K562 (cell line): ENCODE data around the gene ARHGAP26. TPM values are rescaled to one million over a fixed set of nuclear protein-coding genes. Genes with fewer than 3 reads are reported as not detected.

Experiments
- ATAC-seq: fragments of 200-7000 bp; cut with Tn5 transposase; 3 replicates; pipeline ENCODE4 v1.9.1; 2020; ENCODE audit warnings: moderate library complexity
- BruUV-seq: library from RNA; stranded (reverse); fragments of 400-500 nt; replicated peaks from 2 replicates; lab custom pipeline; 2021; lab: Mats Ljungman, UMichigan
- CTCF ChIA-PET: fragments of 300-600 bp; formaldehyde crosslinking; extraction: SDS; loops from one replicate; lab custom pipeline; 2021; ENCODE audit warnings: low intra/inter-chr PET ratio; lab: Yijun Ruan, JAX
- POLR2A ChIA-PET: fragments of 300-600, 350-650 bp; sonication (Branson Sonifier 250); formaldehyde crosslinking; extraction: SDS; loops from one replicate; lab custom pipeline; 2021; ENCODE audit warnings: antibody characterized with exemption, inconsistent platforms; lab: Yijun Ruan, JAX
- DNase-seq, 4 experiments: peaks; one replicate each; pipeline versions ENCODE4 v3.0.0 to v3.0.0-alpha.2; 2011 to 2018; ENCODE audit warnings: low spot score in 3 of 4, mixed read lengths in 3 of 4; ENCODE audit errors: extremely low read depth in 1 of 4
- FAIRE-seq: peaks from 2 replicates; lab custom pipeline; 2011; peaks lifted over from hg19 to GRCh38; lab: Jason Lieb, UNC
- H2AFZ ChIP-seq: 2 replicates; pipeline ENCODE4 v1.6.0; 2011; ENCODE audit warnings: low read depth, low read length, control low read depth, inconsistent platforms
- H3K27ac ChIP-seq: fragments of 200-600 bp; 3 replicates; pipeline ENCODE4 v1.8.0; 2011; ENCODE audit warnings: low read depth, mild to moderate bottlenecking, control low read depth, inconsistent platforms, low read length, moderate library complexity, mixed read lengths; ENCODE audit errors: extremely low read depth
- H3K27me3 ChIP-seq, 2 experiments: fragments of 300-600 bp in 1 of 2; 2 replicates in 1 of 2; 3 replicates in 1 of 2; pipeline versions ENCODE4 v1.6.0 to v1.8.0; 2011; ENCODE audit warnings: inconsistent platforms in 2 of 2, low read length in 2 of 2, mild to moderate bottlenecking in 1 of 2, mixed read lengths in 1 of 2, moderate library complexity in 1 of 2; ENCODE audit not compliant: control insufficient read depth in 2 of 2, insufficient read depth in 2 of 2
- H3K36me3 ChIP-seq: fragments of 300-600 bp; 3 replicates; pipeline ENCODE4 v1.8.0; 2011; ENCODE audit warnings: mild to moderate bottlenecking, low read length, inconsistent platforms; ENCODE audit not compliant: control insufficient read depth, insufficient read depth
- H3K4me1 ChIP-seq, 2 experiments: fragments of 200-600 bp in 1 of 2; replicated peaks in 1 of 2; 2 replicates in 1 of 2; 3 replicates in 1 of 2; pipeline versions ENCODE4 v1.5.1 to v1.8.0; 2011; ENCODE audit warnings: inconsistent platforms in 2 of 2, low read length in 2 of 2, mild to moderate bottlenecking in 1 of 2, mixed read lengths in 1 of 2, moderate library complexity in 1 of 2; ENCODE audit not compliant: control insufficient read depth in 2 of 2, insufficient read depth in 2 of 2
- H3K4me2 ChIP-seq: 2 replicates; pipeline ENCODE4 v1.6.1; 2011; ENCODE audit warnings: low read length, control low read depth, inconsistent platforms, mixed read lengths; ENCODE audit not compliant: insufficient read depth
- H3K4me3 ChIP-seq: fragments of 200-600 bp; sonication (generic), shearing (Covaris generic); 2 replicates; pipeline ENCODE4 v1.5.1; 2016; ENCODE audit warnings: control low read depth, inconsistent platforms
- H3K79me2 ChIP-seq: fragments of 200-600 bp; 3 replicates; pipeline ENCODE4 v1.8.0; 2011; ENCODE audit warnings: low read length, inconsistent platforms; ENCODE audit not compliant: control insufficient read depth, insufficient read depth
- H3K9ac ChIP-seq, 2 experiments: 2 replicates each; pipeline versions ENCODE4 v1.6.0 to v1.6.1; 2011; ENCODE audit warnings: low read depth in 2 of 2, low read length in 2 of 2, control low read depth in 1 of 2, inconsistent platforms in 1 of 2, mild to moderate bottlenecking in 1 of 2, mixed read lengths in 1 of 2; ENCODE audit not compliant: insufficient read depth in 1 of 2
- H3K9me1 ChIP-seq: one replicate; pipeline ENCODE4 v1.6.0; 2011; ENCODE audit warnings: inconsistent platforms, mild to moderate bottlenecking, low read length, moderate library complexity; ENCODE audit not compliant: control insufficient read depth, insufficient read depth
- H3K9me3 ChIP-seq: replicated peaks from 2 replicates; pipeline ENCODE4 v1.5.1; 2011; ENCODE audit warnings: low read depth, low read length, inconsistent platforms; ENCODE audit not compliant: control insufficient read depth, insufficient read depth
- H4K20me1 ChIP-seq: replicated peaks from 2 replicates; pipeline ENCODE4 v1.6.1; 2011; ENCODE audit warnings: low read length, inconsistent platforms, mixed read lengths; ENCODE audit not compliant: control insufficient read depth, insufficient read depth
- CEBPG ChIP-seq, 3 experiments: fragments of 200-800 bp in 1 of 3; sonication (Bioruptor generic) in 1 of 3; sonication (generic) in 1 of 3; formaldehyde crosslinking in 1 of 3; IDR thresholded peaks in 2 of 3; conservative IDR thresholded peaks in 1 of 3; 2 replicates each; pipeline versions ENCODE4 v1.6.1 to v1.8.0; 2016 to 2022; ENCODE audit warnings: missing compliant biosample characterization in 2 of 3, missing genetic modification characterization in 2 of 3, mild to moderate bottlenecking in 1 of 3, missing genetic modification reagents in 1 of 3
- NR4A1 ChIP-seq, 2 experiments: fragments of 250-450 bp in 1 of 2; fragments of 450-650 bp in 1 of 2; sonication (Bioruptor Pico) in 1 of 2; IDR thresholded peaks; 2 replicates each; pipeline versions ENCODE4 v1.4.0 to v1.6.1; 2016 to 2020; ENCODE audit warnings: mild to moderate bottlenecking in 2 of 2, missing compliant biosample characterization in 1 of 2, missing genetic modification characterization in 1 of 2, moderate library complexity in 1 of 2
- PHF8 ChIP-seq: fragments of 200-600 bp; sonication (generic); IDR thresholded peaks from 2 replicates; pipeline ENCODE4 v1.6.1; 2012; ENCODE audit warnings: mixed run types, mild to moderate bottlenecking, inconsistent platforms, low read length, moderate library complexity, borderline replicate concordance
- RB1 ChIP-seq: fragments of 450-650 bp; IDR thresholded peaks from 2 replicates; pipeline ENCODE4 v1.6.1; 2017; ENCODE audit warnings: low read depth, mild to moderate bottlenecking
- ZNF586 ChIP-seq: fragments of 450-650 bp; formaldehyde crosslinking; conservative IDR thresholded peaks from 2 replicates; pipeline ENCODE4 v1.4.0; 2020; ENCODE audit warnings: mild to moderate bottlenecking, moderate library complexity
- WGBS: fragments of 100-300 bp; shearing (Covaris generic); methylation state at CpG from one replicate; pipeline ENCODE4 v1.1.6; 2016; ENCODE audit warnings: low coverage, mixed read lengths; ENCODE audit not compliant: insufficient coverage; ENCODE audit errors: missing lambda C conversion rate; 5-methylcytosine and 5-hydroxymethylcytosine counted together
- in situ Hi-C: fragments of 300-500 bp; cut with MboI; formaldehyde crosslinking; loops from 4 replicates; pipeline ENCODE4 v1.15.0; 2018; ENCODE audit warnings: inconsistent platforms, mixed read lengths
- intact Hi-C: fragments of 100-400 bp; cut with micrococcal nuclease; formaldehyde crosslinking; loops from 2 replicates; pipeline ENCODE4 v1.14.2; 2022
- polyA plus RNA-seq, 8 experiments: library from polyadenylated mRNA; depleted of rRNA in 4 of 8; stranded (reverse) in 5 of 8; unstranded in 3 of 8; fragments of >200 nt; fragmentation: Nextera tagmentation in 2 of 8; fragmentation: Illumina TruSeq in 1 of 8; extraction: Ambion mirVana in 2 of 8; extraction: Trizol in 1 of 8; gene quantifications; 2 replicates each; pipeline versions ENCODE4 v1.2.1 to v1.2.3, GENCODE V29; 2011 to 2014; ENCODE audit warnings: inconsistent platforms in 1 of 8, missing spikeins in 1 of 8
- total RNA-seq, 7 experiments: library from RNA; depleted of rRNA in 6 of 7; stranded (reverse); fragments of >200 nt in 6 of 7; fragmentation: Illumina TruSeq in 2 of 7; extraction: Trizol in 2 of 7; gene quantifications; 2 replicates each; pipeline versions ENCODE4 v1.2.1 to v1.2.3, GENCODE V29; 2011 to 2021; ENCODE audit warnings: low replicate concordance in 1 of 7
- TF ChIP-seq, protein P1 (sequence below): sonication (generic); formaldehyde crosslinking; IDR thresholded peaks from 2 replicates; pipeline ENCODE4 v1.8.0; 2022; ENCODE audit warnings: mild to moderate bottlenecking, missing genetic modification reagents
- TF ChIP-seq, protein P2 (sequence below): fragments of 450-650 bp; IDR thresholded peaks from 2 replicates; pipeline ENCODE4 v1.6.1; 2017; ENCODE audit warnings: antibody characterized with exemption, mild to moderate bottlenecking

The ARHGAP26 gene
- total and polyA plus RNA-seq, 9 of the 15 experiments (the other 6 are each of a cell fraction or from before 2014, with no cell fraction given): 0.13 to 1.1 (median 0.55) TPM

DNA sequence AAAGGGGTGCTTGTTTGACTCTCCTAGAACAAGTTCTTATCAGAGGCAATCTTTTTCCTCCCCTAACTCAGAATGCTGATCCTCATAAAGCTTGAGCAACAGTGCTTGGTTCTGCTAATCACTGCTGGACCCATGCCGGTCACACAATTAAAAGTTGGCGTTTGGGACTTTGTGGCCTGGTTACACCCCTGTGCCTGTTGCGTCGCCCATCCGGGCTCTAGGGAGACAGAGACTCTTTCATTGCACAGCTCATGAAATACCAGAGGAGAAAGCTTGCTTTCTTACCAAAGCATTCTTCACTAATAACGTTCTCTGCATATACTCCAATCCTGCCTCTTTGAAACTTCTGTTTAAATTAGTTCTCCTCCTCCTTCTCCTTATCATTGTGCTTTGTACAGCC, 332.2 kb downstream of the ARHGAP26 start:
- H3K4me3 ChIP-seq: no peak overlapping the region
- POLR2A ChIA-PET: no interaction called here
- H3K36me3 ChIP-seq: no peaks in the 10 kb centered on the region

More for the DNA sequence above, 332.2 kb downstream of the ARHGAP26 start:
- 36% methylated on average over 6 of the region's 6 CpGs for WGBS
- H3K9me1 ChIP-seq: no peaks in the 10 kb centered on the region
- BruUV-seq: no TSS peak
- intact Hi-C loops (no loop called here), in situ Hi-C loops (no loop called here)
- no peak overlapping the region for H3K27ac ChIP-seq
- H3K9me3 ChIP-seq: no peaks in the 10 kb centered on the region
- DNase-seq: no peak
- peaks cover 0 to 8% of the 10 kb centered on the region in 2 experiments; a peak in 2 of 5 replicates for H3K4me1 ChIP-seq
- peak overlapping the region; percentile 68 for H2AFZ ChIP-seq
- H4K20me1 ChIP-seq: no peaks in the 10 kb centered on the region
- CTCF ChIA-PET: no interaction called here
- TF ChIP-seq PHF8: no peak
- TF ChIP-seq RB1: no peak
- TF ChIP-seq, protein P1, sequence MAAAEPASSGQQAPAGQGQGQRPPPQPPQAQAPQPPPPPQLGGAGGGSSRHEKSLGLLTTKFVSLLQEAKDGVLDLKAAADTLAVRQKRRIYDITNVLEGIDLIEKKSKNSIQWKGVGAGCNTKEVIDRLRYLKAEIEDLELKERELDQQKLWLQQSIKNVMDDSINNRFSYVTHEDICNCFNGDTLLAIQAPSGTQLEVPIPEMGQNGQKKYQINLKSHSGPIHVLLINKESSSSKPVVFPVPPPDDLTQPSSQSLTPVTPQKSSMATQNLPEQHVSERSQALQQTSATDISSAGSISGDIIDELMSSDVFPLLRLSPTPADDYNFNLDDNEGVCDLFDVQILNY (CRISPR knock-in tag): no peak
- no peak for TF ChIP-seq CEBPG (CRISPR knock-in tag; IDR thresholded peaks at IDR 0.05)
- 0 out of 4 replicates have a peak, but pooled peaks of 1 of the 2 experiments have one; percentile 16 for TF ChIP-seq CEBPG (tag; conservative IDR thresholded peaks at IDR 0.05 in 1 of 2, IDR thresholded peaks at IDR 0.05 in 1 of 2)
- TF ChIP-seq ZNF586 (CRISPR knock-in tag): no peak
- TF ChIP-seq, protein P2, sequence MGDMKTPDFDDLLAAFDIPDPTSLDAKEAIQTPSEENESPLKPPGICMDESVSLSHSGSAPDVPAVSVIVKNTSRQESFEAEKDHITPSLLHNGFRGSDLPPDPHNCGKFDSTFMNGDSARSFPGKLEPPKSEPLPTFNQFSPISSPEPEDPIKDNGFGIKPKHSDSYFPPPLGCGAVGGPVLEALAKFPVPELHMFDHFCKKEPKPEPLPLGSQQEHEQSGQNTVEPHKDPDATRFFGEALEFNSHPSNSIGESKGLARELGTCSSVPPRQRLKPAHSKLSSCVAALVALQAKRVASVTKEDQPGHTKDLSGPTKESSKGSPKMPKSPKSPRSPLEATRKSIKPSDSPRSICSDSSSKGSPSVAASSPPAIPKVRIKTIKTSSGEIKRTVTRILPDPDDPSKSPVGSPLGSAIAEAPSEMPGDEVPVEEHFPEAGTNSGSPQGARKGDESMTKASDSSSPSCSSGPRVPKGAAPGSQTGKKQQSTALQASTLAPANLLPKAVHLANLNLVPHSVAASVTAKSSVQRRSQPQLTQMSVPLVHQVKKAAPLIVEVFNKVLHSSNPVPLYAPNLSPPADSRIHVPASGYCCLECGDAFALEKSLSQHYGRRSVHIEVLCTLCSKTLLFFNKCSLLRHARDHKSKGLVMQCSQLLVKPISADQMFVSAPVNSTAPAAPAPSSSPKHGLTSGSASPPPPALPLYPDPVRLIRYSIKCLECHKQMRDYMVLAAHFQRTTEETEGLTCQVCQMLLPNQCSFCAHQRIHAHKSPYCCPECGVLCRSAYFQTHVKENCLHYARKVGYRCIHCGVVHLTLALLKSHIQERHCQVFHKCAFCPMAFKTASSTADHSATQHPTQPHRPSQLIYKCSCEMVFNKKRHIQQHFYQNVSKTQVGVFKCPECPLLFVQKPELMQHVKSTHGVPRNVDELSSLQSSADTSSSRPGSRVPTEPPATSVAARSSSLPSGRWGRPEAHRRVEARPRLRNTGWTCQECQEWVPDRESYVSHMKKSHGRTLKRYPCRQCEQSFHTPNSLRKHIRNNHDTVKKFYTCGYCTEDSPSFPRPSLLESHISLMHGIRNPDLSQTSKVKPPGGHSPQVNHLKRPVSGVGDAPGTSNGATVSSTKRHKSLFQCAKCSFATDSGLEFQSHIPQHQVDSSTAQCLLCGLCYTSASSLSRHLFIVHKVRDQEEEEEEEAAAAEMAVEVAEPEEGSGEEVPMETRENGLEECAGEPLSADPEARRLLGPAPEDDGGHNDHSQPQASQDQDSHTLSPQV: no peak
- no peak for TF ChIP-seq NR4A1 (CRISPR knock-in tag; IDR thresholded peaks at IDR 0.05)
- TF ChIP-seq NR4A1 (tag; IDR thresholded peaks at IDR 0.05): 0 out of 2 replicates have a peak, but pooled peaks have one; percentile 28
- no peaks in the 10 kb centered on the region for H3K79me2 ChIP-seq
- ATAC-seq: no peak
- FAIRE-seq: no peak
- H3K9ac ChIP-seq: no peak overlapping the region
- peak overlapping the region; percentile 39; the same call in 1 of the 2 replicates for H3K4me2 ChIP-seq
- no peaks in the 10 kb centered on the region for H3K27me3 ChIP-seq
